Mucosa of descending colon (tissue), 3 donors: Measurements from ENCODE around the gene IL17RB. TPM values are rescaled to one million over a fixed set of nuclear protein-coding genes. Genes with fewer than 3 reads are reported as not detected.

Experiments used
- ATAC-seq: fragments of 200-7000 bp; cut with Tn5 transposase; one replicate; pipeline ENCODE4 v1.9.1; 2020; ENCODE audit warnings: mild to moderate bottlenecking, moderate library complexity
- DNase-seq, 3 donors: peaks; one replicate each; pipeline ENCODE4 v3.0.0-alpha.2; 2020
- H3K36me3 ChIP-seq: fragments of 200-600 bp; one replicate; pipeline ENCODE4 v1.8.0; 2021; ENCODE audit warnings: low read depth, mild to moderate bottlenecking
- H3K4me1 ChIP-seq: fragments of 200-600 bp; one replicate; pipeline ENCODE4 v1.8.0; 2021; ENCODE audit warnings: low read depth, mild to moderate bottlenecking
- H3K4me3 ChIP-seq: fragments of 200-600 bp; one replicate; pipeline ENCODE4 v1.8.0; 2021; ENCODE audit warnings: mild to moderate bottlenecking
- H3K9me3 ChIP-seq: fragments of 200-600 bp; one replicate; pipeline ENCODE4 v1.8.0; 2021; ENCODE audit warnings: mild to moderate bottlenecking
- intact Hi-C, 2 donors: fragments of 100-400 bp; cut with DNase I in 1 of 2; cut with micrococcal nuclease in 1 of 2; formaldehyde crosslinking; loops; one replicate each; pipeline versions ENCODE4 v1.11.0 to v1.11.1; 2022; cut with DNase I, micrococcal nuclease
- total RNA-seq, 3 donors: library from RNA; stranded (reverse); fragmentation: NEBNext Ultra II Directional in 2 of 3; extraction: Animal tissue kit (Norgen Biotek cat#: 25700) in 2 of 3; gene quantifications; one replicate each; pipeline versions ENCODE4 v1.2.1 to v1.2.4, GENCODE V29; 2021 to 2023
- TF ChIP-seq, protein P1 (sequence below): fragments of 200-600 bp; IDR thresholded peaks from one replicate; pipeline ENCODE4 v1.8.0; 2022; ENCODE audit warnings: antibody characterized with exemption, mild to moderate bottlenecking
- donor health status: DM: no; HTN: no; CAD: no; lungs with moderate emphysema.
- donor health status: DM: no; HTN: no; CAD: no.
- donor health status: DM: no; HTN: yes; CAD: no.

Gene IL17RB
- total RNA-seq, 3 donors from 2014 or later: 10.3 to 13.4 (median 10.9) TPM

DNA sequence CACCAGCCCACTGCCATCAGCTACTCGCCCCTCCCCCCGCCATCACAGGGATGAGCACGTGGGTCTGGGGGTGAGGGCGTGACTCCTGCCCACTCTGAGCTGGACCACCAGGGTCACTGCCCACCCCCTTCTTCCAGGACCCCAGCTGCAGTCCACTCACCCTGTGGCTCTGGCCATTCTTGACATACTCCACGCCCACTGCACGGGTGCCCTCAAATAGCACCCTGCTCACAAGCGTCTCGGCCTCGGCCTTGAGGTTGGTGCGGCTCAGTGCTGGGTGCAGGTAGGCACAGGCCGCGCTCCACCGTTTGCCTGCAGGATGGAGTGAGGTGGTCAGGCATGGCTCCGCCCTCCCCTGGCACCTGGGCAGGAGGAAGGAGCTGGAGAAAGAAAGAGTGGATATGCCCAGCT, 24.0 kb upstream of the IL17RB start:
- no peak overlapping the region for H3K4me3 ChIP-seq
- H3K9me3 ChIP-seq: no peaks in the 10 kb centered on the region
- no peak for ATAC-seq
- TF ChIP-seq, protein P1, sequence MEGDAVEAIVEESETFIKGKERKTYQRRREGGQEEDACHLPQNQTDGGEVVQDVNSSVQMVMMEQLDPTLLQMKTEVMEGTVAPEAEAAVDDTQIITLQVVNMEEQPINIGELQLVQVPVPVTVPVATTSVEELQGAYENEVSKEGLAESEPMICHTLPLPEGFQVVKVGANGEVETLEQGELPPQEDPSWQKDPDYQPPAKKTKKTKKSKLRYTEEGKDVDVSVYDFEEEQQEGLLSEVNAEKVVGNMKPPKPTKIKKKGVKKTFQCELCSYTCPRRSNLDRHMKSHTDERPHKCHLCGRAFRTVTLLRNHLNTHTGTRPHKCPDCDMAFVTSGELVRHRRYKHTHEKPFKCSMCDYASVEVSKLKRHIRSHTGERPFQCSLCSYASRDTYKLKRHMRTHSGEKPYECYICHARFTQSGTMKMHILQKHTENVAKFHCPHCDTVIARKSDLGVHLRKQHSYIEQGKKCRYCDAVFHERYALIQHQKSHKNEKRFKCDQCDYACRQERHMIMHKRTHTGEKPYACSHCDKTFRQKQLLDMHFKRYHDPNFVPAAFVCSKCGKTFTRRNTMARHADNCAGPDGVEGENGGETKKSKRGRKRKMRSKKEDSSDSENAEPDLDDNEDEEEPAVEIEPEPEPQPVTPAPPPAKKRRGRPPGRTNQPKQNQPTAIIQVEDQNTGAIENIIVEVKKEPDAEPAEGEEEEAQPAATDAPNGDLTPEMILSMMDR: no peak
- no peaks in the 10 kb centered on the region for H3K36me3 ChIP-seq
- H3K4me1 ChIP-seq: no peaks in the 10 kb centered on the region
- DNase-seq: peak in 2 of 3 donors; percentile 26 to 41
- intact Hi-C loops: no loop called here

DNA sequence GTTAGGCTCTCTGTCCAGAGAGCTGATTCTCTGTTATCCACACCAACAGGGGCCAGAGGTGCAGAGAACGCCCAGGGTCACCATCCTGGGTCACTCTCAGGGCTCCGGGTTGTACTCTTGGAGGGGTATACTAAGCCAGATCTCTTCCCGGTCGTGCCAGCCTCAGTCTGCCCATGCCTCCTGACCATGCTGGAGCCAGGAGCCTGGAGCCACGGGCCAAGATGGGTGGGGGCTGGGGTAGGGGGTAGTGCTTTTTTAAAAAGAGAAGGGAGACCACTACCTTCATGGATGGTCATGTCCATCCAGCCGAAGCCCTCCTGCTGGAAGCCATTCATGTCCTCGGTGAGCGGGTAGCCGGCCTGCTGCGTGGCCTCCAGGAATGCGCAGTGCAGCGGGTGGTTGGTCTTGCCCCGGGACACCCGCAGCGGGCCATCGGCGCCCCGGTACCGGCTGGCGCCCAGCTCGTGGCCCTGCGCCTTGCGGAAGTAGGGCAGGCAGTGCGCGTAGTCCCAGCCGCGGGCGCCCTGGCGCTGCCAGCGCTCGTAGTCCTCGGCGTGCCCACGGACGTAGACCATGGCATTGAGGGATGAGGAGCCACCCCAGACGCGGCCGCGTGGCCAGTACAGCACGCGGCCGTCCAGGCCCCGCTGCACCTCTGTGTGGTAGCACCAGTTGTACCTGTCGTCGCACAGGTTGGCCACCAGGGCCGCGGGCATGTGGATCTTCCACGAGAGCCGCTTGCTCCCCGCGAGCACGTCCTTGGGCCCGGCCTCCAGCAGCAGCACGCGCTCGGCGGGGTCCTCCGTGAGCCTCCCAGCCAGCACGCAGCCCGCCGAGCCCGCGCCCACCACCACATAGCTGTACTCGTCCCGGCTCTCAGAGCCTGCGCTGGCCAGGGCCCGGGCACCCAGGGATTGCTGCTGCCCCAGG, 23.1 kb upstream of the IL17RB start:
- ATAC-seq (no peak), DNase-seq (peak in 2 of 3 donors; percentile 24 to 47)
- TF ChIP-seq, protein P1: no peak
- H3K9me3 ChIP-seq: no peaks in the 10 kb centered on the region
- intact Hi-C loops: no loop called here
- no peak overlapping the region for H3K4me3 ChIP-seq
- H3K36me3 ChIP-seq: no peaks in the 10 kb centered on the region
- H3K4me1 ChIP-seq: no peaks in the 10 kb centered on the region

DNA sequence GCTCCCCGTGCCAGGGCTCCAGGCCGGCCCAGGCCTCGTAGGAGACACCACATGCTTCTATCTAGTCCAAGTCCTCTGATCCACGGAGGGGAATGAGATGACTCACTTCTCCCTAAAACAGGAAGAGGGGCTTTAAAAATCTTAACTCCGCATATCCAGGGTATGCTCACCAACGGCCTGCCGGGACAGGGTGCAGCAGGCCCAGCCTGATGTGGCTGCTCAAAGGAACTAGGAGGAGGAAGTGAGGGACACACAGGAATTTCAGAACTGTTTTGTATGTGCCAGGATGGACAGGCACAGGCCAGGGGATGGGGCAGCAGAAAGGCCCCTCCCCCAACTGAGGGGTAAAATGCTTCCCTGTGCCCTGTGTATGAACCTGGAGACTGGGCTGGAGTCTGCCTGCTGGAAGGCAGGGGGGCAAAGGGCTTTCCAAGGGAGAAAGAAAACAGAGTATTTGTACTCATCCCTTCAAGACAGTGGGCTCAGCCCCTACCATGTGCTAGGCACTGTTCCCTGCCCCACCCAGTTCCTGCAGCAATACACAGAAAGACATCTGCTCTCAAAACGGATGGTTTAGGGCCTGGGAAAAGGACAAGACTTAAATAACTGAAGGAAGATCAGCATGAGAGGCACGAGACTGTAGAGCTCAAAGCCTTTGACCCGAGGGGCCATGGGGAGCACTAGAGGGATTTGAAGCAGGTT, 22.3 kb upstream of the IL17RB start:
- H3K9me3 ChIP-seq: no peaks in the 10 kb centered on the region
- intact Hi-C loops: no loop called here
- DNase-seq: no peak
- H3K4me1 ChIP-seq: no peaks in the 10 kb centered on the region
- H3K4me3 ChIP-seq: no peak overlapping the region
- ATAC-seq: peak; percentile 27
- TF ChIP-seq, protein P1: no peak
- no peaks in the 10 kb centered on the region for H3K36me3 ChIP-seq

DNA sequence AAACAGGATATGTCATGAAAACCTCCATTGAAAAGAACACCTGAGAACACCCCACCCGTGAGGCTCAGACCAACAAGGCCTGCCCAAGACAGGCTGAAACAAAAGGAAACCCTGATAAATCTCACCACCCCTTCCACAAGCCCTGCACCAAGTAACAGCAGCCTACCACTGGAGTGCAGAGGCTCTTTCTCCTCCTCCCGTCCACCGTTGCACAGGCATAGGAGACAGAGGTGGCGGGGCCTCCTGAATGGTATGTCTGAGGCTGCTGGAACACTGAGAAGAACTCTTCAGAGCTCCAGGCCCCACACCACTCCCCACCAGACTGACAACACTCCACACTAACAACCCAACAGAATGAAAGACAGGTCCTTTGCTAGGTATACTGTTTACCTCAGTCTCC, 21.6 kb upstream of the IL17RB start:
- peak in 1 of 3 donors; percentile 15 for DNase-seq
- no peaks in the 10 kb centered on the region for H3K9me3 ChIP-seq
- TF ChIP-seq, protein P1: no peak
- intact Hi-C loops: no loop called here
- H3K4me1 ChIP-seq: no peaks in the 10 kb centered on the region
- H3K36me3 ChIP-seq: no peaks in the 10 kb centered on the region
- no peak for ATAC-seq
- no peak overlapping the region for H3K4me3 ChIP-seq

DNA sequence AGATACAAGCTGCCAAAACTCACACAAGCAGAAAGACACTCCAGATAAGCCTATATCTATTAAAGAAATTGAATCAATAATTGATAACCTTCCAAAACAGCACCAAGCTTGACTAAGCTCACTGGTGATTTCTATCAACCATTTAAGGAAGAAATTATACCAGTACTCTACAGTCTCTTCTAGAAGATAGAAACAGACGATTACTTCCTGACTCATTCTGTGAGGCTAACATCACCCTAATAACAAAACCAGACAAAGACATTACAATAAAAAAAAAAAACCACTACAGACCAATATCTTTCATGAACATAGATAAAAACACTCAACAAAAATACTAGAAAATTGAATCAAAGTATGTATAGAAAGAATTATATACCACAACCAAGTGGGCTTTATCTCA, 20.3 kb upstream of the IL17RB start:
- no peak overlapping the region for H3K4me3 ChIP-seq
- no peaks in the 10 kb centered on the region for H3K9me3 ChIP-seq
- TF ChIP-seq, protein P1: no peak
- intact Hi-C loops: no loop called here
- DNase-seq: no peak
- H3K4me1 ChIP-seq: no peaks in the 10 kb centered on the region
- no peaks in the 10 kb centered on the region for H3K36me3 ChIP-seq
- ATAC-seq: no peak
